Measurements from ENCODE around the gene CAPN13. TPM values are rescaled to one million over a fixed set of nuclear protein-coding genes. Genes with fewer than 3 reads are reported as not detected.

The CAPN13 gene
- total and polyA plus RNA-seq, 2 of the 4 experiments (the other 2 are of a cell fraction) = not detected

DNA sequence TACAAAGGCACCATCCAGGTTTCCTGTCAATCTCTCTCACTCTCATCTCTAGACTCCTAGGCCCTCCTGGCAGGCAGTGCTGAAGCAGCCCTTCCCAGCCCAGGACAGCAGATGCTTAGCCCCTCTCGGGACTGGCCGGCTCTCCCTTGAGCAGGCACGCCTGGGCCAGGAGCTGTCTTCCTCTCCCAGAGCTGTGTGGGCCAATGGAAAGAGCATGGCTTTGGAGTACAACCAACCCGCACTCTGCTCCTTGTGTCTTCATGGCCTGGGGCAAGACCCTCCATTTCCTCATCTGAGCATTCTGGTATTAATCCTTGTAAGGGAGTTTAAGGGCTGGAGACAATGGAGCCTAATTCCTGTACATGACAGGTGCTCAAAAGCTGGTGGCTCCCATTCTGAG is 97.2 kb downstream of the CAPN13 start:
- no peak overlapping the region for H3K14ac ChIP-seq (replicated peaks; ENCODE audit: low read depth, low read length)
- 0 out of 4 replicates have a peak, but pooled peaks cover 0 to 3% of the 10 kb centered on the region in 2 experiments for H3K79me1 ChIP-seq (ENCODE audit: low read depth in 1 of 2, low read length in 2 of 2)
- H3K9me3 ChIP-seq (ENCODE audit: control insufficient read depth, insufficient read depth, low read length) = no peaks in the 10 kb centered on the region
- H4K8ac ChIP-seq (ENCODE audit: low read depth in 2 of 2, low read length in 2 of 2) = no peak overlapping the region
- no peak overlapping the region for H3K23ac ChIP-seq (ENCODE audit: low read depth, low read length)
- H3K27ac ChIP-seq (ENCODE audit: insufficient read depth, low read length) = no peak overlapping the region
- no peak overlapping the region for H2AFZ ChIP-seq (replicated peaks; ENCODE audit: low read length, poor library complexity)
- no peak overlapping the region for H3K4me3 ChIP-seq (ENCODE audit: insufficient read depth, low read depth, low read length)
- no CpG with 5 or more reads among the region's 4 CpGs for WGBS, 2 experiments (ENCODE audit: extremely low coverage in 2 of 2, insufficient read length in 1 of 2)
- no peak for TF ChIP-seq CEBPB (IDR thresholded peaks at IDR 0.05; ENCODE audit: low read depth, low read length)
- TF ChIP-seq MXI1 (IDR thresholded peaks at IDR 0.05; ENCODE audit: borderline replicate concordance, low read depth, low read length) = no peak
- TF ChIP-seq, protein P1, sequence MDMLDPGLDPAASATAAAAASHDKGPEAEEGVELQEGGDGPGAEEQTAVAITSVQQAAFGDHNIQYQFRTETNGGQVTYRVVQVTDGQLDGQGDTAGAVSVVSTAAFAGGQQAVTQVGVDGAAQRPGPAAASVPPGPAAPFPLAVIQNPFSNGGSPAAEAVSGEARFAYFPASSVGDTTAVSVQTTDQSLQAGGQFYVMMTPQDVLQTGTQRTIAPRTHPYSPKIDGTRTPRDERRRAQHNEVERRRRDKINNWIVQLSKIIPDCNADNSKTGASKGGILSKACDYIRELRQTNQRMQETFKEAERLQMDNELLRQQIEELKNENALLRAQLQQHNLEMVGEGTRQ (IDR thresholded peaks at IDR 0.05; ENCODE audit: low read depth, low read length) = no peak
- no peak for TF ChIP-seq FOS (IDR thresholded peaks at IDR 0.05; ENCODE audit: low read depth, low read length)
- TF ChIP-seq BHLHE40 (IDR thresholded peaks at IDR 0.05; ENCODE audit: low read depth, low read length) = no peak
- no peak for TF ChIP-seq MAZ (IDR thresholded peaks at IDR 0.05; ENCODE audit: borderline replicate concordance, low read depth, low read length)
- TF ChIP-seq RCOR1 (IDR thresholded peaks at IDR 0.05; ENCODE audit: insufficient replicate concordance, low read length) = no peak
- TF ChIP-seq POLR2A (IDR thresholded peaks at IDR 0.05; ENCODE audit: low read depth, low read length) = no peak
- no peak for TF ChIP-seq CHD1 (IDR thresholded peaks at IDR 0.05; ENCODE audit: low read depth, low read length)
- TF ChIP-seq, protein P2, sequence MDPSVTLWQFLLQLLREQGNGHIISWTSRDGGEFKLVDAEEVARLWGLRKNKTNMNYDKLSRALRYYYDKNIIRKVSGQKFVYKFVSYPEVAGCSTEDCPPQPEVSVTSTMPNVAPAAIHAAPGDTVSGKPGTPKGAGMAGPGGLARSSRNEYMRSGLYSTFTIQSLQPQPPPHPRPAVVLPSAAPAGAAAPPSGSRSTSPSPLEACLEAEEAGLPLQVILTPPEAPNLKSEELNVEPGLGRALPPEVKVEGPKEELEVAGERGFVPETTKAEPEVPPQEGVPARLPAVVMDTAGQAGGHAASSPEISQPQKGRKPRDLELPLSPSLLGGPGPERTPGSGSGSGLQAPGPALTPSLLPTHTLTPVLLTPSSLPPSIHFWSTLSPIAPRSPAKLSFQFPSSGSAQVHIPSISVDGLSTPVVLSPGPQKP (IDR thresholded peaks at IDR 0.05; ENCODE audit: borderline replicate concordance, low read depth, low read length) = no peak
- no peak for TF ChIP-seq RFX5 (IDR thresholded peaks at IDR 0.05; ENCODE audit: low read depth, low read length)
- TF ChIP-seq, protein P3, sequence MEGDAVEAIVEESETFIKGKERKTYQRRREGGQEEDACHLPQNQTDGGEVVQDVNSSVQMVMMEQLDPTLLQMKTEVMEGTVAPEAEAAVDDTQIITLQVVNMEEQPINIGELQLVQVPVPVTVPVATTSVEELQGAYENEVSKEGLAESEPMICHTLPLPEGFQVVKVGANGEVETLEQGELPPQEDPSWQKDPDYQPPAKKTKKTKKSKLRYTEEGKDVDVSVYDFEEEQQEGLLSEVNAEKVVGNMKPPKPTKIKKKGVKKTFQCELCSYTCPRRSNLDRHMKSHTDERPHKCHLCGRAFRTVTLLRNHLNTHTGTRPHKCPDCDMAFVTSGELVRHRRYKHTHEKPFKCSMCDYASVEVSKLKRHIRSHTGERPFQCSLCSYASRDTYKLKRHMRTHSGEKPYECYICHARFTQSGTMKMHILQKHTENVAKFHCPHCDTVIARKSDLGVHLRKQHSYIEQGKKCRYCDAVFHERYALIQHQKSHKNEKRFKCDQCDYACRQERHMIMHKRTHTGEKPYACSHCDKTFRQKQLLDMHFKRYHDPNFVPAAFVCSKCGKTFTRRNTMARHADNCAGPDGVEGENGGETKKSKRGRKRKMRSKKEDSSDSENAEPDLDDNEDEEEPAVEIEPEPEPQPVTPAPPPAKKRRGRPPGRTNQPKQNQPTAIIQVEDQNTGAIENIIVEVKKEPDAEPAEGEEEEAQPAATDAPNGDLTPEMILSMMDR (conservative IDR thresholded peaks at IDR 0.05; ENCODE audit: low read depth, low read length) = no peak
- no peak for TF ChIP-seq RAD21 (IDR thresholded peaks at IDR 0.05; ENCODE audit: low read length)
- no peak for TF ChIP-seq NFE2L2 (IDR thresholded peaks at IDR 0.05; ENCODE audit: low read depth, low read length)
- no peak for TF ChIP-seq MAFK (IDR thresholded peaks at IDR 0.05; ENCODE audit: low read depth, low read length)
- TF ChIP-seq SMC3 (IDR thresholded peaks at IDR 0.05; ENCODE audit: low read depth, low read length) = no peak
- H2AK5ac ChIP-seq (ENCODE audit: low read depth, low read length) = no peak overlapping the region
- H3K9me1 ChIP-seq (ENCODE audit: insufficient read depth, low read length) = peaks cover 6% of the 10 kb centered on the region; the same call in 1 of the 2 replicates
- no peak overlapping the region for H3K9ac ChIP-seq (ENCODE audit: low read depth, low read length)
- no peaks in the 10 kb centered on the region for H4K20me1 ChIP-seq (ENCODE audit: insufficient read depth, low read length)
- H3K56ac ChIP-seq (ENCODE audit: extremely low read depth, insufficient read depth, low read length) = no peak overlapping the region
- H2BK5ac ChIP-seq (ENCODE audit: low read depth, low read length, poor library complexity, severe bottlenecking) = no peak overlapping the region
- no peak overlapping the region for H4K91ac ChIP-seq (ENCODE audit: insufficient read depth, low read depth, low read length)
- no peak overlapping the region for H2BK120ac ChIP-seq (ENCODE audit: low read depth, low read length)
- H2AK9ac ChIP-seq (replicated peaks; ENCODE audit: low read depth, low read length, poor library complexity) = no peak overlapping the region
- no peak overlapping the region for H2BK20ac ChIP-seq (ENCODE audit: low read depth, low read length)
- DNase-seq = no peak
- H3K4me2 ChIP-seq (ENCODE audit: low read depth, low read length) = no peak overlapping the region
- H4K5ac ChIP-seq (ENCODE audit: low read depth, low read length) = no peak overlapping the region
- in situ Hi-C loops (cut with MboI; ENCODE audit: low sequenced_read_pairs) (loop anchor here (10.0 kb wide), 1 partner anchor 465 kb away; no protein-coding TSS in a partner anchor), intact Hi-C loops (cut with micrococcal nuclease) (loop anchor here (5.0 to 10.0 kb wide), 2 partner anchors 152 to 725 kb away; no protein-coding TSS in a partner anchor), dilution Hi-C loops (cut with HindIII; ENCODE audit: low sequenced_read_pairs, unreplicated experiment) (no loop called here)
- ChIA-PET CTCF (interaction anchor here (0.6 to 8.2 kb wide), 5 partner anchors 460 to 562 kb away, joined by 3 to 99 read pairs (median 4); no protein-coding TSS in a partner anchor), POLR2A (ENCODE audit: unreplicated experiment) (no interaction called here)
- no TSS peak for BruUV-seq (replicated peaks)
- H3K27me3 ChIP-seq (ENCODE audit: control insufficient read depth, insufficient read depth, low read length) = no peaks in the 10 kb centered on the region
- peak overlapping the region; percentile 5; the same call in 1 of the 2 replicates for H3K4ac ChIP-seq (ENCODE audit: low read depth, low read length)
- no peak for ATAC-seq (ENCODE audit: low read depth)
- no peak overlapping the region for H3K18ac ChIP-seq (ENCODE audit: low read depth, low read length)
- no peaks in the 10 kb centered on the region for H3K36me3 ChIP-seq (ENCODE audit: control insufficient read depth, insufficient read depth, low read length)
- peaks cover 3% of the 10 kb centered on the region for H3K4me1 ChIP-seq (ENCODE audit: control insufficient read depth, insufficient read depth, low read length)
- no peak overlapping the region for H2BK15ac ChIP-seq (ENCODE audit: low read depth, low read length)
